ENCODE results near the gene PPP1R27.

DNA sequence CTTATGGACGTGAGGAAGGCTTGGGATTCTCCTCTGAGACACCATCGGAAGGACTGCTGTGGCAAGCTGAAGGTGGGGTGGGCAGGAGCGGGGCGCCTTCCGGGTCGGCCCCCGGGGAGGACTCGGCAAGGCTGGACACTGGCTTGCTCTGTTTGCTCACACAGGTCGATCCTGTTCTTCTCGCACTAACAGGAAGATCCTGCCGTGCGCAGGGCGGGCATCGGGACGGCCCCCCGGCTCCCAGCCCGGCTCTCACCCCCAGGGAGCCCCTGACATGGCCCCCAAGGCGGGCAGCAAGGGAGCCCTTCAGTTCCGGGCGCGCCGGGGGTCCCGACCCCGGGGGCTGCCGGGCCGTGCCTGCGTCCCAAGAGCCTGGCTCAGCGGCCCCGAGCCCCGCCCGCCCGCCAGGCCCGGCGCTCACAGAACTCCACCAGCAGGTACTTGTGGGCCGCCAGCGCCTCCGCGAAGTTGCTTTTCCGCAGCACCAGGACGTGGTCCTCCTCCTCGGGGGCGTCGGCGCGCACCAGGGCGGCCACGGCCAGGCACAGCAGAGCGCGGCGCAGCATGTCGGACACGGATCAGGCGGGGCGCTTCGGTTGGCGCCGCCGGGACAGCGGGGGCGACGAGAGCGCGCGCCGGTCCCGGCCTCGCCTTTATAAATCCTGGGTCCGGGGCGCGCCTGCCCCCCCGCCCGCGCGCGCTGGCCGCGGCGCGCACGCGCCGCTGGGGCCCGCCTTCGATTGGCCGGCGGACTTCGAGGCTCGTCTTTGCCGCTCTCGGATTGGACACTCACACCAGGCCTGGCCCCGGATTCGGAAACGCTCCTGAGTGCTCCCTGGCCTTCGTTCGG is 25.3 kb upstream of the PPP1R27 start, which contains the start of gene P4HB:
- TF ChIP-seq, protein P1, sequence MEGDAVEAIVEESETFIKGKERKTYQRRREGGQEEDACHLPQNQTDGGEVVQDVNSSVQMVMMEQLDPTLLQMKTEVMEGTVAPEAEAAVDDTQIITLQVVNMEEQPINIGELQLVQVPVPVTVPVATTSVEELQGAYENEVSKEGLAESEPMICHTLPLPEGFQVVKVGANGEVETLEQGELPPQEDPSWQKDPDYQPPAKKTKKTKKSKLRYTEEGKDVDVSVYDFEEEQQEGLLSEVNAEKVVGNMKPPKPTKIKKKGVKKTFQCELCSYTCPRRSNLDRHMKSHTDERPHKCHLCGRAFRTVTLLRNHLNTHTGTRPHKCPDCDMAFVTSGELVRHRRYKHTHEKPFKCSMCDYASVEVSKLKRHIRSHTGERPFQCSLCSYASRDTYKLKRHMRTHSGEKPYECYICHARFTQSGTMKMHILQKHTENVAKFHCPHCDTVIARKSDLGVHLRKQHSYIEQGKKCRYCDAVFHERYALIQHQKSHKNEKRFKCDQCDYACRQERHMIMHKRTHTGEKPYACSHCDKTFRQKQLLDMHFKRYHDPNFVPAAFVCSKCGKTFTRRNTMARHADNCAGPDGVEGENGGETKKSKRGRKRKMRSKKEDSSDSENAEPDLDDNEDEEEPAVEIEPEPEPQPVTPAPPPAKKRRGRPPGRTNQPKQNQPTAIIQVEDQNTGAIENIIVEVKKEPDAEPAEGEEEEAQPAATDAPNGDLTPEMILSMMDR (IDR thresholded peaks at IDR 0.05), result no peak
- TF ChIP-seq POLR2A (IDR thresholded peaks at IDR 0.05), result peak; percentile 60
- TF ChIP-seq POLR2AphosphoS5 (IDR thresholded peaks at IDR 0.05), result no peak
